GM18498 (cell line): ENCODE results near the gene SPAG9.

ENCODE experiments used
- ATAC-seq: cut with Tn5 transposase; IDR thresholded peaks from one replicate; pipeline ENCODE4 v1.9.1; 2021; ENCODE audit warnings: mild to moderate bottlenecking, moderate library complexity; ENCODE audit not compliant: unreplicated experiment

The SPAG9 gene

DNA sequence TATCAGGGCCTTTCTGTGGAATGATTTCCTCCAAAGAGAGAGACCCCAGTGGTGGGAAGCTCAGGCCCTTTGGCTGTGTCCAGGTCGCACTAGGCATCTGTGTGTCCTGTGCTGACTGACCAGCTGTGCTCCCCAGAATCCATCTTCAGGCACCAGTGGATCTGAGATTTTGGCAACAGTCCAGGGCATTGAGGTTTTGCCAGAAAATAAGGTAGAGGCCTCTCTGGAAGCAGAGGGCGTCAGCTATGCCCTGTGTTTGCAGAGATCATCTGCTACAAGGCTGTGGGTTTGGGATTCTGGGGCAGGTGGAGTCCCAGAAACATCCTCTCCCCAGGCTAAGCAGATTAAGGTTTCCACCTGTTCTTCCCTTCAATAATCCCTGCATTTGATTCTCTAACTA, 197.1 kb downstream of the SPAG9 start:
- no peak for ATAC-seq

DNA sequence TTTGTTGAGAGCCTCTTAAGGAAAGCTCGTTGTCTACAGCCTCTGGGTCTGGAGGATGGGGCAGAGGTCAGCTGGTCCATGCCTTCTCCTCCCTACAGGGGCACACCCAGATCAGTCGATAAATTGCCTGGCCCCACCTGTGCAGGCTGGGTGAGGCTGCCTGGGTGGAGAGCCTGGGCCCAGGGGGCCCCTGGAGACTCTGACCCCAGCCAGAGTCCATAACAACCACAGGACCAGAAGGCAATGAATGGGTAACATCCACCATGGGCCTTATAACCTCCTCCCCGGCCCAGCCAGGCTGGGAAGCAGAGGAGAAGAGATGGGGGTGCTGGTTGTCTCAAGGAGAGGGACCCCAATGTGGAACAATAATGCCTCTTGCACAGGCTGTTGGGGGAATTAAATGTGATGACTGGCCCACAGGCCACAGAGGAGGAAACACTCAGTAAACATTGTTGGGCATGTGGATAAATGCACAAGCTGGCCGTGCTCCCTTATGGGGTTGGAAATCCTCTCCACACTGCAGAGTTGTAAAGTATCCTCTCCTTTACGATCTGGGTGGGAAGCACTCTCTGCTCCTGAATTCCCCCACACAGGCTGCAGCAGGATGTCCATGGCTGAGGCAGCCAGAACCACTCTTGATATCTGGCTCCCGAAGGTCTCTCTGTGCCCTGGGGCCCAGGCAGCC, 197.8 kb downstream of the SPAG9 start:
- no peak for ATAC-seq

DNA sequence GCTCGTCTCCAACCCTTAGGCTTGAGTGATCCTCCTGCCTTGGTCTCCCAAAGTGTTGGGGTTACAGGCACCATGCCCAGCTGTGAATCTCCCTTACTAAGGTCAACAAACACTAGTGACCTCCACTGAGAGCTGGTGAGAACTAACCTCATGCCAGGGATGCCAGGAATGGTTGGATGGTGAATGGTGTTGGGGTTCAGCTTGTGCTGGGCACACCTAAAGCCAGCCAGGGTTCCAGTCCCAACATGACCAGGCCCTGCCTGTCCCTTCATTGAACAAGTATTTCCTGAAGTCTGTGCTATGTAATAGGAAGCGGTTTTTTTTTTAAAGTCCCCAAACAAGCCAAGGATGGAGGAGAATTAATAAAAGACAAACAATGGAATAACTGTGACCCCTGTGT, 198.6 kb downstream of the SPAG9 start:
- ATAC-seq: no peak

DNA sequence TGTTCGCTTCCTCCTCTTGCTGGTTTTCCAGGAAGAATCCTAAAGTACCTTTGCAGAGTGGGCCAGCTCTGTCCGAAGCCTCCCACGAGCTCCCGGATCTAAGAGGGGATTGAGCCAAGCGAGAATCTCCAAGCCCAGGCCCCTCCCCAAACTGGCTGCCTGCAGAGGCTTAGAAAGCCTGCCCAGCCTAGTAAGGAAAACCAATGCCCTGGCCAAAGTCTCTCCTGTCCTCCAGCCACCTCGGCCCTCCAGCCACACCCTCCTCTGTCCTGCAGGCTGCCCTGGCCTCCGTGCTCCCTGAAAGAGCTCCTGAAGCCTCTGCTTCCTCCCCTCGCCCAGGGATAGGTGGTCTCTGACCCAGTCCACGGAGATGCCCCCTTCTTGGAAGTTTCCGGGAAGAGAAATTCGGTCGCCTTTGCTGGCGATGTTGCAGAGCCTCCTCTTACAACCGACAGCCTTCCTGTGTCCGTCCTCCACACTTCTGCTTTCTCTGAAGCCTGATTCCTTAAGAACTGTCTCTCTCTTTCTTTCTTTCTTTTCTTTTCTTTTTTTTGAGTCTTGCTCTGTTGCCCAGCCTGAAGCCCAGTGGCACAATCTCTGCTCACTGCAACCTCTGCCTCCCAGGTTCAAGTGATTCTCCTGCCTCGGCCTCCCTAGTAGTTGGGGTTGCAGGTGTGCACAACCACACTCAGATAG, 199.6 kb downstream of the SPAG9 start:
- ATAC-seq: no peak

DNA sequence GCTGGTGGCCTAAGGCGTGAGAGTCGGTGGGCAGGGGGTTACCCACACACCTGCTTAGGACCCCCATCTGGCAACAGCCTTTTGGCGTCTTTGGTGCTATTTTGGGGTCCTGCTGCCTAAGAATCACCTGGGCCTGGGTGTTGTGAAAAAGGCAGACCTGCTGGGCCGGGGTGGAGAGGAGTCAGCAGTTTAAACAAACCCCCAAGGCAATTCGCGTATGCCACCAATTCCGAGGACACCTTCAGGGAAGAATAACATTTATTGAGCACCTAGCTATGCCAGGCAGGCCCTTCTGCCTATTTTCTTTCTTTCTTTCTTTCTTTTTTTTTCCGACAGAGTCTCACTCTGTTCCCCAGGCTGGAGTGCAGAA, 200.6 kb downstream of the SPAG9 start:
- no peak for ATAC-seq

DNA sequence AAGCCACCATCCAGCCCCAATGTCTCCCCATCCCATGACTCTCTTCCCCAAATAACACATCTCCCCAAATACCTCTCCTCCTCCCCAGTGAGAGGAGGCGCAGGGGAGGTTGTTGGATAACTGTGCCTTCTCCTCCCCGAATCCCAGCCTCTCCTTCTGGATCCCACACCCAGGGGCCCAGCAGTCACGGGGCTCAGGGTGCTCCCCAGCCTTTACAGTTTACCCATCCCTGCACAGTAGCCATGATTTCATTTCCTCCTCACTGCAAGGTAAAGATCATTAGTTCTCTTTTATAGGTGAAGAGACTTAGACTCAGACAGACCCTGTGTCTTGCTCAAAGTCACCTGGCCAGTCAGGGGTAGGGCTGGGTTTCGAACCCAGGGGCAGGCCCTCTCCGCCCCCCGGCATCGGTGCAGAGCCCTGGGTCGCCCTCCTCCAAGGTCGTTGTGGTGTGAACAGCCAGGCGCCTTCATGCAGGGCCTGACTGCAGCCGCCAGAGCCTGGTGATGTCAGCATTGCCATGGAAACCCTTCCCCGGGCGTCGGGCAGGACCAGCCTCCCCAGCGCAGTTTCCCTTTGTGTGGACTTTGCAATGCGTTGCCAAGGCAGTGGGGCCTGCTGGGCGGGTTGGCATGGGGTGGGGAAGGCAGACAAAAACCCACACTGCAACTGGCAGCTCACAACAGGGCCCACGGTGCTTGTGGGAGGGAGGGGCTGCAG, 201.2 kb downstream of the SPAG9 start:
- peak; percentile 60 for ATAC-seq

DNA sequence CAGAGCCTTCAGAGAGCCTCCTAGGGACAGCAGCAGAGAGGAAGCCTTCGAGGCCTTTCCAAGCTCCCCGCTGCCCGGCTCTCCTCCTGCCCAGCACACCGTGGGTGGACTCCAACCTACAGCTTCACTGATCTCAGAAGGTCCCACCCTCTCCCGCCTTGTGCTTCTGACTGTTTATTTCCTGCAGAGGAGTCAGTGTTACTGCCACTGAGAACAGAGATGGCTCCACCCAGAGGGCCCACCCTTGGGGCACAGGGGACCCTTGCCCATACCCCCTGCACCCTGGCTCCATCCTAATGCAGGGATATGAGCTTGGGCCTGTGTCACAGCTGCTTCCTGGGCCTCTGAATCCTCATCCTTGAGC, 201.8 kb downstream of the SPAG9 start:
- no peak for ATAC-seq

DNA sequence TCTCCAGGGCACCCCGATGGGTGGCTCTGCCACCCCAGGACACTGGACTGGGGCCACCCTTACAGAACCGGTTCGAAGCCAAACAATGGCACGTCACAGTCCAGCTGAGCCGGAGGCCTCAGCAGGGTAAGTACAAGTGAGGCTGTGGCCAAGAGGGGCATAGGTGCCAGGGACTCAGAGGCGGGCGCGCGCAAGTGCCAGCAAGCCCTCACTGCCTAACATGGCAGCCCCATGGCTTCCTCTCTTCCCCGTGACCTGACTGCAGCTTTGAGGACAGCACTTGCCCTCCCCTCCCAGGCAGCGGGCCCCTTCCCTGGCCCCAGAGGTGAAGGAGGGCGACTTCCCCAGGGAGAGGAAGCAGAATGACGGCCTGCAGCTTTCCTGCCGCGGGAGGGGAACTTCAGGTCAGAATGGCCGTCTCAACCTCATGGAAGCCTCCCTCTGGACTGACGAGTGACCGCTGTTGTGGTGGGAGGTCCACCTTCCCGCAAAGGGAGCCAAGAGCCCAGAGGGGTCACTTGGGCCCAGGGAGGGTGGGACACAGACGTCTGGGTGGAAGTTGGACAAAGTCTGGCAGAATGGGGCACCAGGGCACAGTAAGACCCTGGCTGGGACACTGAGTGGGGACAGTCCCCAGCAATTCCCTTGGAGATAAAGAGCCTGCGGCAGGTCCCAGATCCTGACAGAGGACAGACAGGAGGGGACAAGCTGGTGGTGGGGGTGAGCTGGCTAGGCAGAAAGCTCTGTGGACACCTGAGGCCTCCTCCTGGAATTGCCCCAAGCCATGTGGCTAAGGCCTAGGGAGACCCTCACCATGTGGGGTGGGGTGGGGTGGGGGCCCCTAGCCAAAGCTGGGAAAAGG, 202.4 kb downstream of the SPAG9 start:
- ATAC-seq: no peak

DNA sequence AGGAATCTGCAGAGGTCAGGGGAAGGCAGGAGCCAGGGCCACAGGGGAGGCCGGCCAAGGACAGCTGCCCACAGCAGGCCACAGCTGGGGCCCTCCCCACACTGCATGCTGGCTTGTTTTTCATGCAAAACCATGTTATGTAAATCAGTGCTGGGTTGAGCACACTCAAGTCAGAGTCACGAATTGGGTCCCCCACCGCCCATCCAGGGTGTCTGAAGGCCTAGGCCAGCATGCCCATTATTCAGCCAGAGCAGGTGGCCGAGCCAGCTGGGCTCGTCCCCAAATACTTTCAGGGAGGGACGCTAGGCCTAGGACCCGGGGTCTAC, 203.3 kb downstream of the SPAG9 start:
- ATAC-seq: peak; percentile 45

DNA sequence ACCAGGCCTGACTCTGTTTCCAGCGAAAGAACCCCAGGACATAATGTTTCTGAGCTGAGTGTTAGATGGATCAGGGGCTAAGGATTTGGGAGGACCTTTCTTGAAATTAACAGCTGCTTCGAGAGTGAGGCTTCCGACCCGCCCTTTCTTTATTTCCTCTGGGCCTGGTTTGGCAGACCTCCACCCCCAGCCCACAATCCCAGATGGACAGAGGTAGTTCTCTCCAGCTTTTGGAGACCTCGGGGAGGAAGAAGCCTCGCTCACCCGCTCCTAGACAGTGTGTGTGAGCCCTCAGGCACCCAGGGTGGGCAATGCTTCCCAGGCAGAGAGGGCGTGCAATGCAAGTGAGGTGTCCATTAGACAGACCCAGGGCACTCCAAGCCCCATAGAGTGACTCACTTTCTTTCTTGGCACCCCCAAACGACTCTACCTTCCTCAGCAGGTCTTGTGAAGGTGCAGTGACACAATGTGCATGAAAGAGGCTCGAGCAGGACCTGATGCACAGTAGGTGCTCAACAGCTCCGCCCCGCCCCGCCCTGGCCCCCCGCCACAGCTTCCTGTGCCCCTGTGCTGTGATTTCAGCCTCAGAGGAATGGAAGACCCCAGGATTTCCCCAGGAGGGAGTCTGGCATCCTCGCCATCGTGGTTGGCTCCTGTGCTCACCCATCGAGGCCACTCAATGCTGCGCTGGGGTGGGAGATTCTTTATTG, 203.8 kb downstream of the SPAG9 start:
- no peak for ATAC-seq

DNA sequence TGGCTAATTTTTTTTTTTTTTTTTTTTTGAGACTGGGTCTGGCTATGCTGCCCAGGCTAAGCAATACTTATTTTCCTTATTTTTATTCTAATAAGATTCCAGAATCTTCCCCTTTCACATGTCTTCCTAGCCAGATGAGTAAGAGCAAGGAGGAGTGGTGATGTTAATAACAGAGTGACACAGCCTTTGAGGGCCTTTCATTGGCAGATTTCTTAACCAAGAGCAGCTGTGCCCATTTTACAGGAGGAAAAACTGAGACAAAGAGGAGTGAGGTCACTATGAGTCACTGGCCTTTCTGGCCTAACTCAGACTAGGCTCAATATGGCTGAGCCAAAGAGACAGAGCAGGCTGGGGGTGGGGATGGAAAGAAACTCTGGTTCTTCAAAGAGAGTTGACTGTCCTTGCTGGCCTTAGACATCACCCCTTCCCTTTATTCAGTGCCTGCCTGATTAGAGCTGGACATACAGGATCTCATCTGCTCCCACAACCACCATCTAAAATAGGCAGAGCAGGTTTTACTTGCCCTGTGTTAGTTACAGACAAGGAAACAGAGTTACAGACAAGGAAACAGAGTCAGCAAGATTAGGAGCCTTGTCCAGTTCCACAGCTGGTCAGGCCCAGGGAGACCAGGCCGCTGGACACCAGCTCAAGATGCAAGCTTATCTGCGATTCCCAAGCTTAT, 204.5 kb downstream of the SPAG9 start:
- no peak for ATAC-seq

DNA sequence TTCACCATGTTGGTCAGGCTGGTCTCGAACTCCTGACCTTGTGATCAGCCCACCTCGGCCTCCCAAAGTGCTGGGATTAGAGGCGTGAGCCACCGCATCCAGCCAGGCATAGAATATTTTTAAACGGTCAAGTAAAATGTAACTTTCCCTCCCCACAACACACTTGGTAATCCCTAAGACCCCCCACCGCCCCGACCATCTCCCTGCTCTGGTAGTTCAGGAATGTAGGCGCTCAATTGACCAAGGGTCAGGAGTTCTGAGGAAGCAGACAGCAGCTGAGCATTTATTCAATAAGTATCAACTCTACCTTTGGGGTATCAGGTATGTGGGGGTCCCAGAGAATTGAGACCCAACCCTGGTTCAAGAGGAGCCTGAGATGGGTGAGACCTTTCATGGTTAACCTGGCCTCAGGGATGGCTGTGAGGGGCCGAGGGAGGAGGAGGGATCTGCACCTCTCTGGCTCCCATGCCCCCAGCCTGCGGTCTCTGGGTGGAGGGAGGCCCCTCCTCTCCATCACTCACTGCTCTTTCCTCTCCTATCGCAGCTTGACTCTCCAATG, 206.1 kb downstream of the SPAG9 start:
- ATAC-seq: no peak

DNA sequence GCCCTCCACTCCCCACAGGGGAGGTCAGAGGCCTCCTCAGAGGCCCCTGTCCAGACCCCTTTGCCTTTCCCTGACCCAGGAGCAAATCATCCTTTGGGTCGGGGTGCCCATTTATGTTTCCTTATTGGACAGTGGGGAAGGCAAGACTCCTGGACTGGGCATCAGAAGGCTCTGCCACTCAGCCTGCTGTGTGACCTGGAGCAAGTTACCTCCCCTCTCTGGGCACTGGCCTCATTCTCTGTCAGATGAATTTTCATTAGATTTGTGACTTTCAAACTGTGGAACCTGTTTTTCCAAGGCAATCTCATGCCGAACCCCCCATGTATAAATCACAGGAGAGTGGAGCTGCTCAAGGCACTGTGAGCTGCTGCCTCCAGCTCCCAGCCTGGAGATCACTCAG, 207.5 kb downstream of the SPAG9 start:
- ATAC-seq: no peak
